Stimulated activated CD8-positive, alpha-beta memory T cell treated with anti-CD3 and anti-CD28 coated beads, Interleukin-15, amount 100 ng/mL, for 1 hour (primary cell): ENCODE measurements around the gene CAB39.

Experiments
- DNase-seq: peaks from one replicate; pipeline ENCODE4 v3.0.0-alpha.2; 2020; ENCODE audit warnings: low read depth

Gene CAB39

DNA sequence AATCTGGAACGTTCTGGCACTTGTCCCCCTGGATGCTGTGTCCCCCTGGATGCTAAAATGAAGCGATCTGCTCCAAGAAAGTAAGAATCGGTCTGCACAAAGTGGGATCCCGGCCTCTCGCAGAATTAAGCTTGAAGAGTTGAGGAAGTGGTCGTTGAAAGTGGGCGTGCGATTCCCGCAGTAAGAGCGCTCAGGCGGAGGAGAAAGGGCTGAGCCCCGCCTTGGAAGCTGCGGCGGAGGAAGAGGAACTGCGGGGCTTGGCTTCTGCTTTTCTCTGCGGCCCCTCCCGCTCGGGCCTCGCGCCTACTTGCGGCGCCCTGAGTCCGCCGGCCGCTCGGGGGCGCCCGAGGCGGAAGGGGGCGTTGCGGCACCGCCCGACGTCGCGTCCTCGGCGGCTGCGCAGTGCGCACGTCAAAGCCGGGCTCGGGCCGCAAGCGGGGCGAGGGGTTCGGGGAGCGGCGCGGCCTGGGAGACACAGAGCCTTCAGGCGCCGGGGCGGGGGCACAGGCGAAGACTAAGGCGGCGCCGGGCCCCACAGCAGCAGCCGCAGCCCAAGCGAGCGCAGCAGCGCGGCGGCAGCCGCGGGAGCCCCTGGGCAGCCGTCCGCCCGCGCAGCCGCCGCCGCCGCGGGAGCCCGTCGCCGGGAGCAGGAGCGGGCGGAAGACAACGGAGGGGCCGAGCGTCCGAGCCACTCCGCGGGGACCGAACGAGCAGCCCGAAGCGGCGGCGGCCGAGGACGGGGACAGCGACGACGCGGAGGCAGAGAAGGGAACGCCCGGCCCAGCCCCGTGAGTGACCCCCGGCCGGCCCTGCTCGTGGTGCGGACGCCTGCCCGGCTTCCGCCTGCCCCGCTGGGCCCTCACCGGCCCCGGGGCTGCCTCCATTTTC is at the start of gene CAB39:
Gene CAB39 (plus strand): TSS at position 400 of the 888 bp plus-strand sequence. CDS start 47,160 bp downstream, outside the sequence.
- peak; percentile 56 for DNase-seq

DNA sequence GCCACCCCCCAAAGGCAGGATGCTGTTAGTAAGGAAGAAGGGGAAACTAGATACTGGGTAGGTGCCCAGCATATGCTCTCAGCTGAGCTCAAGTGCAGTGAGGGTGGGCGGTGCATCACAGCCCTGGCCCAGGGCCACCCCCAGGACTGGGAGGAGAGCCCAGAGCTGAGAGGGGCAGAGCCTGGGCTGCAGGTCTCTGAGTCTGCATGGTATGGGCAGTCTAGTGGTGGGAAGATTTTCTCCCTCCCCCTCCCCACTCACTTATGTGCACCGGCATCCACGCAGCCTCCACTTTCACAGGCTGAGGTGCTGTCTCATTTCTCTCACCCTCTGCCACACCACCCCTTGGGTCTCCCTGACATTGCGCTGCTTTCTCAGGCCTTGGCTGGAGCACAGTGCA is 48.5 kb upstream of the CAB39 start:
- no peak for DNase-seq

DNA sequence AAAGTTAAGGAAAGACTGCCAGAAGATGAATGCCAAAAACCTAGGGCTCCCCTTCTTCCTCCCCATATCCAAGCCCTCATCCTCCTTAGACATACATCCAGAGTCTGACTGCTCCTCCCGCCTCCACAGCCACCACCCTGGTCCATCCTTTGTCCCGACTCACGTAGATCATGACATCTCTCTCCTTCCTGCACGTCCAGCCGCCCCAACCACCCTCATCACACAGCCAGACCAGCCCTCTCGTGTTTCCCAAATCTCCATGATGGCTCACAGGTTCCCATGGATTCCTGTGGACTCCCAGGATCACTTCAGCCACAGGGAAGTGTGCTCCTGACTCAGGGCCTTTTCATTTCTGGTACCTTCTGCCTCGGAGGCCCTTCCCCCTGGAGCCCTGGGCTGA is 47.8 kb upstream of the CAB39 start:
- no peak for DNase-seq

DNA sequence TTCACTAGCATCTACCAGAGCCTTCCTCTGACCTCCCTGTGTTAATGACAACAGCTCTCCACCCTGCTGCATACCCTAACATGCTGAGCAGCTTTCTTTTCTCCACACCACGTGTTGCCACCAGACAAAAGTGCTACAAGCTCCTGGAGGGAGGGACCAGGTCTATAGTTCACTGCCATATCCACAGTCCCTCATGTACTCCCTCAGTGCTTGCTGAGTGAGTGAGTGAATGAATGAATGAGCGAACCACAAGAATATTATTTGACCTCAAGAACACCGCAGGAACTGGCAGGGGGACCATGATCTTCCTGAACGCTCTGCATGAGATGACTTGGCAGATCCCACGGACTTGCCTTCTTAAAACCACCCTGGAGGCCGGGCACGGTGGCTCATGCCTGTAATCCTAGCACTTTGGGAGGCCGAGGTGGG is 47.4 kb upstream of the CAB39 start:
- DNase-seq: no peak

DNA sequence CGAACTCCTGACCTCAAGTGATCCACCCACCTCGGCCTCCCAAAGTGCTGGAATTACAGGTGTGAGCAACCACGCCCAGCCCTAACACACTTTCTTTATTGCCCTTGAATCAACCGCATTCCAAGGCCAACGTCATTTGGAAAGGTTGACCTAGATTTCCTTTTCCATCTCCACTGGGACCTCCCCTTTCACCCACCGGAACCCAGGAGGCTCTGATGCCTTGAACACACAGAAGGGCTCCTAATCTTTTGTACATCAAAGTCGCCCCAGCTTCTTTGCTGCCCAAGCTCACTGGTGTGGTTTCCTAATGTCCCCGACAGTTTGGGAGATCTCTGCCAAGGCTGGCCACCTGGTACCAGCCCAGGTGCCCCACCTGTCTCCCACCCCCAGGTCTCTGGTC is 46.2 kb upstream of the CAB39 start:
- no peak for DNase-seq

DNA sequence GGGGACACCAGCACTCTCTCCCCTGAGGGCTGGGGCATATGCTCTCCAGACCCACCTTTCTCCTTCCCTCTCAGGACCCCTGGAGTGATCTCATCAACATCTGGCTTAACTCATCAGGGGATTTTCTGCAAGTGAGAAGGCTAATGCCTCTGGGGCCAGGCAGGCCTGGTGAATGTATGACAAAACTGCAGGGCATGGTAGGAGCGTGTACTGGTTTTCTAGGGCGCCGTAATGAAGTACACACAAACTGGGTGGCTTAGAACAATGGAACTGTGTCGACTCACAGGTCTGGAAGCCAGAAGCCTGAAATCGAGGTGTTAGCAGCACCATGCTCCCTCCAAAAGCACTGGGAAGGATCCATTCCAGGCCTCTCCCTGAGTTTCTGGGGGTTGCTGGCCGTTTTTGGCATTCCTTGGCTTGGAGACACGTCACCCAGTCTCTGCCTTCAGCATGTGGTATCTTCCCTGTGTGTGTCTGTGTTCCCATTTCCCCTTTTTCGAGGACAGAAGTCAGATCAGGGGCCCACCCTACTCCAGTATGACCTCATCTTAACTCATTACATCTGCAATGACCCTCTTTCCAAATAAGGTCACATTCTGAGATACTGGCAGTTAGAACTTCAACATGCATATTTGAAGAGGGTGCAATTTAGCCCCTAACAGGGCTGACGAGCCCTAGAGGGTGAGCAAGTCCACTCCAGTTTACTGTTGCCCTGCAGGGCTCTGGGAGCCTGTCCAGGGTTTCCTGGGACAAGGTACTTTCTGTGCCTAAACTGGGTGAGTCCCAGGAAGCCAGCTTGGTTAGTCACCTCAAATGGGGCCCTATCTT is 45.5 kb upstream of the CAB39 start:
- no peak for DNase-seq

DNA sequence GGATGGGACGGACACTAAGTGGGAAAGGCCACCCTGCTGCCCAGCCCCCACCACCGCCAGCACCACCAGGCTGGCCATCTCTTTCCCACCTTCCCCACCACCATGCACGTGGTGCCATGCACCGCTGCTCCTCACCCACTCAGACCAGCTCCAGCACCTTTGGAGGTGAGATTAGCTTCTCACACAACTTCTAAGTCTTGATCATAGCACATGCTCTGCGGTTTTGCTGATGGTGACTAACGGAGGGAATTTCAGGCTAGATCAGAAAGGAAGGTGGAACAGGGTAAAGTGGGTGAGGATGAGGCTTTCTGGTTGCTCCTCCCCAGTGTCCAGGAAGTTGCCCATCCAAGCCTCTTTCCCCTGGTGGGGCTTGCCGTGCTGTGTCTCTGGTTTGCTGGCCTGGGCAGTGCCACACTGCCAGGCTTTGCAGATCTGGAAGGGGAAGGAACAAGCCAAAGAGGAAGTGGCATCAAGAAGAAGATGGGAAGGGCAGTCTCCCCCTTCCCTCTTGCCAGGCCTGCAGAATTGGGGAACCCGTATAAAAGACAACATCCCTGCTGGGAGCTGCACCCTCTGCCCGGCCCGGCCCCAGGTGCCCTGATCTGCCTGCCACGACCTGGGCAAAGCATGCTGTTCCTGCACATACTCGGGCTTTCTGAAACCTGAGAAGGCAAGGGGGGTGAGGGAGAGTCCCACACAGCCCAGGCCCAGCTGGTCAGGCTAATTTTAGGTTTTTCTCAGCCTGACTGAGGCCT is 44.3 kb upstream of the CAB39 start:
- DNase-seq: no peak

DNA sequence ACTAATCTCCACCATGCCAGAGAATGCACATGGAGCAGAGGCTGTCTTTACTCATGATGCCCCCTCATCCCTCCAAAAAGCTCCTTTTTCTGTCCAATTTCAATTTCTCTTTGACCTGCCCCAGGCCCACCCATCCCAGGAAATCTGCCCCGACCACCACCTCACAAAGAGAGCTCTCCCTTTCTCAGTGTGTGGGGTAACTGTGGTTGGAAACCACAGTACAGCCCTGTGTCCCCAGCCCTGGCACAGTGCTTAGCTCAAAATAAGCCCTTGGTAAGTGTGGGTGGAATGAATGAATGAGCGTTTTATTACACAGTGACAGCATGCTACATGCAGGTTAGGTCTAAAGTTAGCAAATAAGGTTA is 43.7 kb upstream of the CAB39 start:
- no peak for DNase-seq

DNA sequence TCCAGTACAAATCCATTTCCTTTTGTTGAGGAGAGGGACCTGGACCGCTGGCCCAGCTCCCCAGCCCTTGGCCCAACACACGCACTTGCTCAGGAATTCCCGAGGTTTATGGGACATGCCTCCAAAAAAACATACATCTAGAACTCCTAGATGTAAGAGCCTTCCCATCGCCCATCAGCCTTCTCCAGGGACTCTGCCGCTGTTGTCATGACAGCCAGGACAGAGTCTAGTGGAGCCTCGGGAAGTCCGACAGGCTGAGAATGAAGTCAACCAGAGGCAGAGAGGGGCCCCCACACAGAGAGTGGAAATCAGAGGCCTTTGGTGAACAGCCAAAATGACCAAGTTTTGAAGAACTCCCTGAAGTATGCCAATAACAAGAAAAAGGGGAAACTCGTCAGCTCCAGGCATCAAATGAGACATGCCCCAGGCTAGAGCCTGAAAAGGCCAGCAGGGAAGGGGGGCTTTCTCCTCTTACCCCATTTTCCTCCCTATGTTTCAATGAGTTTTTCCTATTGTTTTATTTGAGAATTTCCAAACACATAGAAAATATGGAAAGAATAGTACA is 43.2 kb upstream of the CAB39 start:
- DNase-seq: no peak

DNA sequence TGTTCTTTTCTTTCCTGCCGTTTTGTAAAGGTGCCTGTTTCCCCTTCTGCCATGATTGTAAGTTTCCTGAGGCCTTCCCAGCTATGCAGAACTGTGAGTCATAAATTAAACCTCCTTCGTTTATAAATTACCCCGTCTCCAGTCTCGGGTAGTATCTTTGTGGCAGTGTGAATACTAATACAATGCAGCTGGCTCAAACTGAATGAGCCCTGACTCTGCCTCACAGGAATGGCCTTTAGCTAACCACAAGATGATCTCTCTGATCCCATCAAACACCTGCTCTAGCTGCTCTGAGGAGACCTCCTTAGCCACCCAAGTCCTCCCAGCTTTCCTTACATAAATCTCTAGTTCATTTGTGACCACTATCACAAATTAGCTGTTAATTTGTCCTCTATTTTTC is 41.5 kb upstream of the CAB39 start:
- DNase-seq: no peak

DNA sequence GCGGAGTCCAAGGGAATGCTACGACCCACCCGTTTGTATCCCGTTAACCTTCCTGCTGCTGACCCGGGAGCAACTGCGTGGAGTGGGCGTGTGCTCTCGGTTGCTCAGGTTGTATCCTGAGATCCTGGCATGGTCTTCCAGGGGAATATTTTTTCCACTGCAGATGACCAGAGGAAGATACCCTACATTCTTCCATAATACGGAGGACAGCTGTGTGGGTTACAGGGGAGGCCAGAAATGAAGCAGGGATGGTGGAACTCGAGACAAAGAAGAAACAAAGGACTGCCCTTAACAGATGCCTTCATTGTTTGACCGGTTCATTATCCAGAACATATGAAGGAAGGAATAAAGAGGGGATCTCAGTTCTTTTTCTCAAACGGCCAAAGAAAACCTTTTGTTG is 39.8 kb upstream of the CAB39 start:
- no peak for DNase-seq

DNA sequence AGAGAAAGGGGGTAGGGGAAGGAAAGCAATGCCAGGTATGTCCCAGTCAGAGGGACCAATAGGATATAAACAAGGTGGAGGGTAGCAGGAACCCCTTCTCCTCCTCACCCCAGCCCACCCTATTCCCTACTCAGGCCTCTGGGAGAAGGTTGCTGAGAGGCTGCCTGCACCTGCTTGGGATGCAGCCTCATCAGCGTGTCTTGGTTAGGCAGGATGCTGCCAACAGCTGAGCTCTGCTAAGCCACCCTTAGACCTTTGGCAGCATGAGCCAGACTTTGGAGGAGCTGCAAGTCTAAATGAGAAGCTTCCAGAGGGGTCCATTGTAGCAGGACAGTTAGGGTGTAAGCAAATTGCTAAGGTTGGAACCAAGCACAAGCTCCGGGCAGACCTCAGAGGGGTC is 38.2 kb upstream of the CAB39 start:
- no peak for DNase-seq

DNA sequence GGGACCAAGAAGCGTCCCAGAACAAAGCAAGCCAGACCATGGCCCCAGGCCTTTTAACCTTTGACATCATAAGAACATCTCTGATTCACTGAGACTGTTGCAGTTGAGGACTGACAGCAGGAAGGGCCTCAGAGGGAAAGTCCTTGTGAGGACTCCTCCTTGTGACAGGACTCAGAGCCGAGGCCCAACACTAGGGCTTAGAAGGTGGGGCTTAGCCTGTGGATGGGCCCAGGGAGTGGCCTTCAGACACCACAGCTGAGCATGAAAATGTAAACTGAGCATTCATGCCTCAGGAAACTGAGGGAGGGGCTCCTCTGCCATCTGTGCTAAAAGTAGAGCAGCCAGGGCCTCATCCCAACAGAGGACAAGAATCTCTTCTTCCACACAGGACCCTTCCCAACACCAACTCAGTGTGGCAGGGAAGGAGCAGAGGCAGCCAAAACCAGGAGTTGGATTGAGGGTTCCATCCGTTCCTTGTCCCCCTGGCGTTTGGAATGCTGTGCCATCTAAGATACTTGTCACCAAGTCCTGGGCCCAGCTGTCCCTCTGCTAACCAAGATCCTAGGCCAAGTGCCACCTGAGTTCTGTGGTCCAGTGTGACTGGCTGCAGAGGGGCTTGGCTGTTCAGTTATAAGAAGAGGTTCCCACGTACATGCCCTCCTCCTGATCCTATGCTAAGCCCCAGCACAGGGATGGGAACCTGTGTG is 37.5 kb upstream of the CAB39 start:
- no peak for DNase-seq

DNA sequence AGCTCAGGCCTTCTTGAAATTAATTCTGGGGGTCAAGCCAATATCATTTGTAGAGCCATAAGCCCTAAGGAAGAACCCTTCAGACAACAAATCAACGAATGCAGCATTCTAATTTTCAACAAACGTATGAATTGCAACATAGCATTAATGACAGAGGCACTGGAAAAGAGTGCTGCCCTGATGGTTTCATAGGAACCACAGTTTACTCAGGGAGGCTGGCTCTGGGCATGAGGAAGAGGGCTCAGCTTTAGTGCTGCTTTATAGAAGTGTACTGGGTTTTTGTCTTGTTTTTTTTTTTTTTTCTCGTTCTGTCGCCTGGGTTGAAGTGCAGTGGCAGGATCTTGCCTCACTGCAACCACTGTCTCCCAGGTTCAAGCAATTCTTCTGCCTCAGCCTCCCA is 36.1 kb upstream of the CAB39 start:
- no peak for DNase-seq

DNA sequence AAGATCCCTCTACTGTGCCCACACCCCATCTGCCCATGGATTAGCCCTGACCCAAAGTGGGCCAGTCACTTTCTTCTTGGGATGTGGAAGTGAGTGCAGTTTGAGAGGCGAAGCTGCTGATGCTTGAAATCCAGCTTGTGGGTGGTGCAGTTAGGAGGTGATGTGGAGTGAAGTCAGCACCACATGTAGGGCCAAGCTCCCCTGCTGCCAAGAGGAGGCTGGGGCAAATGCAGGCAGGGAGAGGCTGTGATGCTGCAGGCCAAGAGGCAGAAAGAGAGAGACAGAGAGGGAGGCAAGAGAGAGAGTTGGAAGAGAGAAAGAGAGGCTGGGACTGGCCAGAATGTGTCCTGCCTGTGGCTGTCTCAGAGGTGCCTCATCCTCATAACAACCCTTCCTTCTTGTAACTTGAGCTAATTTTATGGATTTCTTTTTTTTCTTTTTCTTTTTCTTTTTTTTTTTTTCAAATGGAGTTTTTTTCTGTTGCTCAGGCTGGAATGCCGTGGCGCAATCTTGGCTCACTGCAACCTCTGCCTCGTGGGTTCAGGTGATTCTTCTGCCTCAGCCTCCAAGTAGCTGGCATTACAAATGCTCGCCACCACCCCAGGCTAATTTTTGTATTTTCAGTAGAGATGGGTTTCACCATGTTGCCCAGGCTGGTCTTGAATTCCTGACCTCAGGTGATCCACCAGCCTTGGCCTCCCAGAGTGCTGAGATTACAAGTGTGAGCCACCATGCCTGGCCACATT is 35.3 kb upstream of the CAB39 start:
- DNase-seq: no peak

DNA sequence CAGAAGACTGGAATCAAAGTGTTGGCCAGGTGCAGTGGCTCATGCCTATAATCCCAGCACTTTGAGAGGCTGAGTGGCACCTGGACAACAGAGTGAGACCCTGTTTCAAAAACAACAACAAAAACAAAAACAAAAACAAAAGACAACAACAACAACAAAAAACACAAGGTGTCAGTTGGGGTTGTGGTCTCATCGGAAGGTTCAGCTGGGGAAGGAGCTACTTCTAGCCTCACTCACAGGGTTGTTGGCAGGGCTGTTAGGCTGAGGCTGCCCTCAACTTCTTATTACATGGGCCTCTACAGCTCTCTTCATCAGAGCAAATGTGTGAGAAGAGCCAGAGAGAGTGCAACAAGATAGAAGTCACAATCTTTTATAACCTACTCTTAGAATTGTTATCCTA is 34.6 kb upstream of the CAB39 start:
- DNase-seq: no peak

DNA sequence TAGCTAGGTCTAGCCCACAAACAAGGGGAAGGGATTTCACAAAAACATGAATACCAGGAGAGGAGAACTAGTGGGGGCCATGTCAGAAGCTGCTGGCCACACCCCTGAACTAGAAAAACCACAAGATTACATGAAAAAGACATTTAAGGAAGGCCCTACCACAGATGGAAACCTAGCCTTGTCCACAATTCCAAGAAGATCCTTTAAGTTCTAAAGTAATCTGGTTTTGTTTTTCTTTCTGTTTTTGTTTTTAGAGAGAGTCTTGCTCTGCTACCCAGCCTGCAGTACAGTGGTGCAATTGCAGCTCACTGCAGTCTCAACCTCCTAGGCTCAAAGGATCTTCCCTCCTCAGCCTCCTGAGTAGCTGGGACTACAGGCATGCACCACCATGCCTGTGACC is 34.2 kb upstream of the CAB39 start:
- no peak for DNase-seq

DNA sequence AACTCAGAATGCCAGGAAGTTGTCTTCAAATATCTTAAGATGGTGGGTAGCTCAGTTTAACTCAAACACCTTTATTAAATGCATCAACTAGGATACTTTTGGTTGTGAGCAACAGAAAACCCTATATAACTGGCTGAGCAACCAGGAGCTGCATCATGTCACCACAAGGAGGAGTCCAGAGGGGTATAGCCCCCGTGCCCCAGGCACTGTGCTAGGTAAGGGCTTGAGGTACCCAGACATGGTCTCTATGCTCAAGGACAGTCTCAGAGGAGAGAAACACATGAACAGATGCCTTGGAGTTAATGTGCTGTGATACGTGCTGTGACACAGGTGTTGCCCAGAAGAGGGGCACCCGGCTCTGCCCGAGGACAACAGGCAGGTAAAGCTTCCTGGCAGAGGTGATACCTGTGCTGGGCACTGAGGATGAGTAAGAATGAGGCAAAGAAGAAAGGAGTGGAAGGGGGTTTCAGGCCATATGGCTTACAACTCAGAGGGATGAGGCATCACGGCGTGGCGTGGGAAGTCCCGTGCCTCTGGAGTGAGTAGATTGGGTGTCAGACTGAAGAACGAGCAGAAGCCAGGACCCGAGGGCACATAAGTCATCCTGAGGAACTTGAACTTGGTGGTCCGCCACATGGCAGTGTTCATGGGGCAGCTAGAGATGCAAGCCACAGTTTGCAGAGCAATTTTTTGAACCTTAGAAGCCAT is 32.0 kb upstream of the CAB39 start:
- no peak for DNase-seq

DNA sequence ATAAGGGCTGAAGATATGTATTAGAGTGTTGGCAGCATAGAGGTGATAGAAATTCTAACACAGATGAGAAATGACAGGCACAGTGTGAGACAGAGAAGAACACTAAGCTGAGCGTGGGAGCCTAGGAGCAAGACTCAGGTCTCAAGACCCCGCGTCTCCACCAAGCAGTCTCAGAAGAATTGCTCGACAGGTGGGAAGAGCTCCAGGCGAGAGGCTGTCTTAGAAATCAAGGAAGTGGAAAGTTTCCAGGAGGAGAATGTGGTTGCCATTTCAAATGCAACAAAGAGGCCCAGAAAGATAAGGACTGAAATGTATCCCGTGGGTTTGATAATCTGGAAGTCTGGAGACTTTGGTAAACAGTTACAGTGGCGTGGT is 31.5 kb upstream of the CAB39 start:
- DNase-seq: no peak

DNA sequence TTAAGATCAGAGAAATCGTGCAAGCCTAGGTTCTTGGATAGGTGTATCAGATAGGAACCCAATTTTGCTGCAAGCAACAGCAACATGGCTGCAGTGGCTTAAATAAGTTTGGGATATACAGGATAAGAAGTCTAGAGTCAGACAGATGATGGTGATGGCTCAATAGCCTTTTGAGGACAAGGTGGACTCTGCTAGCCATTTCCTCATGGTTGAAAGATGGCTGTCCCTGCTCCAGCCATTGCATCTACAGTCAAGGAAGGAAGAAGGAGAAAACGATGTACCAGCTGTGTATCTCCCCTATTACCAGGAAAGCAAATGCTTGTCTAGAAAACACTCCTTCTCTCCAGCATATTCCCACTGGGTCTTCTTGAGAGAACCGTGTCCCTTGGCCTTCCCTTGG is 30.1 kb upstream of the CAB39 start:
- no peak for DNase-seq
